Activated T-helper 9 cell treated with anti-CD3 and anti-CD28 coated beads, Interleukin-2, amount 50 U/mL, for 16 hours (primary cell): ENCODE data around the gene RNF151.
"Not testable (repeated sequence)": the region's sequence is repeated elsewhere in the genome, so short reads cannot be mapped to it uniquely, and the experiment has no call there.

ENCODE experiments used
- DNase-seq: peaks from one replicate; pipeline ENCODE4 v3.0.0-alpha.2; 2020; ENCODE audit warnings: low read depth

RNF151 gene

GRCh38 chr16:1966460-1966859, at the start of gene RNF151:
Gene RNF151 (plus strand): TSS chr16:1966856. CDS start chr16:1966882, 26 bp downstream.
- DNase-seq: no peak

GRCh38 chr16:1917056-1917664, 49.5 kb upstream of the RNF151 start:
- DNase-seq: no peak

- no peak for DNase-seq
Measured at GRCh38 chr16:1917665-1918350, 48.8 kb upstream of the RNF151 start.

GRCh38 chr16:1918351-1919326, 48.0 kb upstream of the RNF151 start, which contains the start of gene HS3ST6:
Gene HS3ST6 (minus strand): TSS chr16:1918415. CDS start chr16:1918323, 92 bp downstream.
- DNase-seq: no peak

GRCh38 chr16:1919327-1919998, 47.2 kb upstream of the RNF151 start:
- no peak for DNase-seq

- not testable (repeated sequence) for DNase-seq
Measured at GRCh38 chr16:1920122-1920521, 46.5 kb upstream of the RNF151 start.

- no peak for DNase-seq
Measured at GRCh38 chr16:1920727-1921171, 45.9 kb upstream of the RNF151 start.

GRCh38 chr16:1922357-1922756, 44.3 kb upstream of the RNF151 start:
- DNase-seq: no peak

GRCh38 chr16:1923299-1924034, 43.2 kb upstream of the RNF151 start:
- no peak for DNase-seq

GRCh38 chr16:1924095-1924494, 42.6 kb upstream of the RNF151 start:
- no peak for DNase-seq

- DNase-seq: no peak
Measured at GRCh38 chr16:1926271-1926670, 40.4 kb upstream of the RNF151 start.

GRCh38 chr16:1929105-1929504, 37.6 kb upstream of the RNF151 start:
- no peak for DNase-seq

- DNase-seq: peak; percentile 91
Measured at GRCh38 chr16:1929578-1930337, 36.9 kb upstream of the RNF151 start.

GRCh38 chr16:1930338-1930720, 36.3 kb upstream of the RNF151 start:
- DNase-seq: no peak

GRCh38 chr16:1932050-1933028, 34.3 kb upstream of the RNF151 start:
- no peak for DNase-seq

GRCh38 chr16:1933097-1933661, 33.5 kb upstream of the RNF151 start:
- DNase-seq: no peak

- DNase-seq: no peak
Measured at GRCh38 chr16:1936945-1937479, 29.6 kb upstream of the RNF151 start.

GRCh38 chr16:1938316-1938715, 28.3 kb upstream of the RNF151 start:
- no peak for DNase-seq

GRCh38 chr16:1938910-1939309, 27.7 kb upstream of the RNF151 start:
- no peak for DNase-seq
